ENCODE measurements around the gene ELAPOR2.

The ELAPOR2 gene

GRCh38 chr7:87060288-87060537, 759 bp upstream of the ELAPOR2 start:
- TF ChIP-seq EZH2 (optimal IDR thresholded peaks at IDR 0.05; ENCODE audit: low read depth, low read length) = no peak
- TF ChIP-seq EZH2phosphoT487 (IDR thresholded peaks at IDR 0.05; ENCODE audit: low read length) = no peak
- no peak for TF ChIP-seq CTCF (IDR thresholded peaks at IDR 0.05; ENCODE audit: low read length)
- Histone ChIP-seq H3K36me3 (replicated peaks; ENCODE audit: insufficient read depth, low read length) (no peaks in the 10 kb centered on the region), H3K9ac (ENCODE audit: low read length) (peak overlapping the region; percentile 22; the same call in 1 of the 2 replicates), H3K27me3 (replicated peaks; ENCODE audit: insufficient read depth, low read length) (no peaks in the 10 kb centered on the region), H3K4me1 (ENCODE audit: low read length) (peaks cover 11% of the 10 kb centered on the region), H3K27ac (ENCODE audit: low read length) (no peak overlapping the region), H3K4me2 (ENCODE audit: low read depth, low read length) (peak overlapping the region; percentile 78), H3K9me2 (replicated peaks; ENCODE audit: insufficient read depth, low read length) (no peaks in the 10 kb centered on the region), H3K4me3 (ENCODE audit: low read length) (peak overlapping the region; percentile 64), H4K20me1 (ENCODE audit: insufficient read depth, low read length) (no peaks in the 10 kb centered on the region), H3K79me2 (ENCODE audit: low read length) (no peaks in the 10 kb centered on the region; the same call in 1 of the 2 replicates), H3F3A (ENCODE audit: insufficient read depth, low read length) (peaks cover 5% of the 10 kb centered on the region; the same call in 1 of the 2 replicates), H3K9me3 (replicated peaks; ENCODE audit: insufficient read depth, low read length) (no peaks in the 10 kb centered on the region), H2AFZ (ENCODE audit: low read length) (peak overlapping the region; percentile 96)
- no peak for DNase-seq

DNA sequence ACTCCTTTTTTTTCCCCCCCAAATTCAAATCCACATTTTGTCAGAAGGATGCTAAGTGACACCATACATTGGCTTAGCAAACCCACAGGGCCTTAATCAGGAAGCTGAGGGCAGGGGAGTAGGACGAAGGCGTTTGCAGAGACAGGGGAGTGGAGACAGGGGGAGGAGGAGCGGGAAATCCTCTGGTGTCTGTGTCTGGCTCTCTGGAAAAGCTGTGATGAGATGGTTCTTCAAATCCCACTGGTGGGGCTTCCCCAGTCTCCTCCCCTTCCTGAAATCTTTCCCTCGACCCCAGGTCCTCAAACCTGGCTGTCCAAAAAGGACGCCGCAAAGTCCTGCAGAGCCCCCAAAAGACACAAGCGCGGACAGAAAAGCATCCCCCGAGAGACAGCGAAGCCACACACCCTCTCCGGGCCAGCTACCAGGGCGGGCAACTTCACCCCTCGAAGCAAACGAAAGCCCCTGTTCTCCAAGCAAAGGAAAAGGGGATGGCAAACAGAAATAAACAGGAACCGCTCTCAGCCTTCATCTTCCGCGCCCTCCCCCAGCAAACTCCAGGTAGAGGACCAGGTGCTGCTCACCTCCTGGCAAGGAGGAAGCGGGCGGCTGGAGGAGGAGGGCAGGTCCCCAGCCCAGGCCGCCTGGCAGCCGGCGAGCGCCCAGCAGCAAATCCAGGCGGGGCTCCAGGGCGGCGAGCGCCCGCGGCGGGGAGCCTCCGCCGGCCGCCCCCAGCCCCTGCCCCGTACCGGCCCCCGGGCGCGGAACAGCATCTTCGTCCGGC, 520 bp downstream of the ELAPOR2 start:
- Histone ChIP-seq H3K4me3 (ENCODE audit: low read length) (peak overlapping the region; percentile 64), H3K9ac (ENCODE audit: low read length) (peak overlapping the region; percentile 27; the same call in 1 of the 2 replicates), H3F3A (ENCODE audit: insufficient read depth, low read length) (peaks cover 5% of the 10 kb centered on the region; the same call in 1 of the 2 replicates), H3K4me2 (ENCODE audit: low read depth, low read length) (peak overlapping the region; percentile 94), H3K36me3 (replicated peaks; ENCODE audit: insufficient read depth, low read length) (no peaks in the 10 kb centered on the region), H3K9me2 (replicated peaks; ENCODE audit: insufficient read depth, low read length) (no peaks in the 10 kb centered on the region), H3K27ac (ENCODE audit: low read length) (no peak overlapping the region), H4K20me1 (ENCODE audit: insufficient read depth, low read length) (no peaks in the 10 kb centered on the region), H2AFZ (ENCODE audit: low read length) (peak overlapping the region; percentile 90), H3K4me1 (ENCODE audit: low read length) (peaks cover 11% of the 10 kb centered on the region), H3K9me3 (replicated peaks; ENCODE audit: insufficient read depth, low read length) (no peaks in the 10 kb centered on the region), H3K27me3 (replicated peaks; ENCODE audit: insufficient read depth, low read length) (no peaks in the 10 kb centered on the region), H3K79me2 (ENCODE audit: low read length) (no peaks in the 10 kb centered on the region; the same call in 1 of the 2 replicates)
- no peak for TF ChIP-seq EZH2phosphoT487 (IDR thresholded peaks at IDR 0.05; ENCODE audit: low read length)
- no peak for TF ChIP-seq CTCF (IDR thresholded peaks at IDR 0.05; ENCODE audit: low read length)
- TF ChIP-seq EZH2 (optimal IDR thresholded peaks at IDR 0.05; ENCODE audit: low read depth, low read length) = no peak
- DNase-seq = peak; percentile 51

DNA sequence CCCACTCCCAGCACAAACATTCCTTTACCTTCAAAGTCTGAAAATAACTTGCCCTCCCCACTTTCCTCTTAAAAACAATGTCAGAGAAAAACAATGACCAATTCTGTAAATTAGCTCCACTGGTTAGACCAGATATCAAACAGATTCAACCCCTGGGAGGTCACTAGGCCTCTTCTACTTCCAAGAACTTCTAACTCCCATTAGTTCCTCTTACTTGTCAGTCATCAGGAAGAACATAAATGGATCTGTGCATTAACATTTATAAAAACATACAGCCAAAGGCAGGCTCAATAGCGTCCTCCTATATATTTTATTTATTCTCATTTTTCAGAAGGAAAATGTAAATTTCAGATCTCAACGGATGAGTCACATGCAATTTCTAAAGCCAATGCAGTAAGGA, 2.2 kb downstream of the ELAPOR2 start:
- Histone ChIP-seq H4K20me1 (ENCODE audit: insufficient read depth, low read length) (no peaks in the 10 kb centered on the region), H3K9me3 (replicated peaks; ENCODE audit: insufficient read depth, low read length) (no peaks in the 10 kb centered on the region), H2AFZ (ENCODE audit: low read length) (no peak overlapping the region), H3K27ac (ENCODE audit: low read length) (no peak overlapping the region), H3K9me2 (replicated peaks; ENCODE audit: insufficient read depth, low read length) (no peaks in the 10 kb centered on the region), H3K36me3 (replicated peaks; ENCODE audit: insufficient read depth, low read length) (no peaks in the 10 kb centered on the region), H3K4me1 (ENCODE audit: low read length) (peaks cover 11% of the 10 kb centered on the region), H3K27me3 (replicated peaks; ENCODE audit: insufficient read depth, low read length) (no peaks in the 10 kb centered on the region), H3K9ac (ENCODE audit: low read length) (no peak overlapping the region), H3K4me3 (ENCODE audit: low read length) (no peak overlapping the region), H3K4me2 (ENCODE audit: low read depth, low read length) (no peak overlapping the region), H3K79me2 (ENCODE audit: low read length) (no peaks in the 10 kb centered on the region; the same call in 1 of the 2 replicates), H3F3A (ENCODE audit: insufficient read depth, low read length) (peaks cover 5% of the 10 kb centered on the region; the same call in 1 of the 2 replicates)
- no peak for DNase-seq
- TF ChIP-seq EZH2 (optimal IDR thresholded peaks at IDR 0.05; ENCODE audit: low read depth, low read length) = no peak
- no peak for TF ChIP-seq CTCF (IDR thresholded peaks at IDR 0.05; ENCODE audit: low read length)
- TF ChIP-seq EZH2phosphoT487 (IDR thresholded peaks at IDR 0.05; ENCODE audit: low read length) = no peak
